HG03558 (cell line): ENCODE measurements around the gene NUP98.

Experiments
- ATAC-seq: cut with Tn5 transposase; IDR thresholded peaks from one replicate; pipeline ENCODE4 v1.9.1; 2021; ENCODE audit warnings: moderate number of reproducible peaks; ENCODE audit not compliant: unreplicated experiment; ENCODE audit errors: extremely low read depth

NUP98 gene

DNA sequence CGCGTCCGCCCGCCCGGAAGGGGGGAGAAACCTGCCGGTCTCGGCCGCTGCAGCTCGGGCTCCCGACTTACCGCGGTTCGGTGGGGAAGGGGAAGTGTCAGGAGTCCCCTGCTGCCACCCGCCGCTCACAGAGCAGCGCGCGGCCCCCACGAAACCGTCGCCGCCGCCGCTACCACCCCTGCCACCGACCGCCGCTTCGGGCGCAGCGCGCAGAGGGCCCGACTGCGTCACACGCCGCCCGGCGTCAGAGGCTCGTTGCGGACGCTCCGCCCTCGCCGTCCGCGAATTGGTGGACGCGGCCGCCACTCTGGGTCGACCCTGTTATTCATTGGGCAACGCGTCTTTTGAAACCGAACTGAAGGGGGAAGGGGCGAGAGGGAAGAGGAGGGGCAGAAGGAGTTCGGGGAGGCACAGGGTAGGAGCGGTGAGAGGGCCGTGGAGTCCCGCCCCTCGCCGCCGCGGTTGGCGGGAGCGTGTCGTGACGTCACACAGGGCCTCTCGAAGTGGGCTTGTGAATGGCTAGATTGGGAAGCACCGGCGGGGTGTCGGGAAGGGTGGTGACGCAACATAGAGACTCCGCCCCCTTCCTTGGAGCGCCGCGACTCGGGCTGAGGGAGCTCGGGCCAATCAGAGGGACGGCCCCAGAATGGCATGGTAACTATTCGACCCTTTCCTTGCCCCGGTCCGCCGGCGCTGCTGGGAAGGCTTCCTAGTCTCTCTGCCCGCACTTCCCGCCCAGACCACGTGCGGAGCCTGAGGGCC lies at the start of gene NUP98:
Gene NUP98 (minus strand): TSS at position 226 of the 762 bp plus-strand sequence. CDS start 15,437 bp downstream, outside the sequence.
- peak; percentile 81 for ATAC-seq

DNA sequence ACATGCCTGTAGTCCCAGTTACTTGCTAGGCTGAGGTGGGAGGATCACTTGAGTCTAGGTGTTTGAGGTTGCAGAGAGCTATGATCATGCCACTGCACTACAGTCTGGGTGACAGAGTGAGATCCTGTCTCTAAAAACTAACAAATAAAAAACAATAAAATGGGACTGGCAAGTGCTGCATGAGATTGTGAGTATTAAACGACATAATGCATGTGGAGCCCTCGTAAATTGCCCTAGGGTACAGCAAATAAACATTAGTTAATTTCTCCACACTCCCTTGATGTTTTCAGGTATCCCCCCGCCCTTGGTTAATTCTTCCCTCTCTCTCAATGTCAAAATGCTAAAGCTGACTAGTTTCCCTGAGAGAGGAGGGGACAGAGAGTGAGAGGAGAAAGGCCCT lies 48.3 kb upstream of the NUP98 start:
- no peak for ATAC-seq

- ATAC-seq: no peak
Measured at GRCh38 chr11:3845246-3845645, 47.9 kb upstream of the NUP98 start.

DNA sequence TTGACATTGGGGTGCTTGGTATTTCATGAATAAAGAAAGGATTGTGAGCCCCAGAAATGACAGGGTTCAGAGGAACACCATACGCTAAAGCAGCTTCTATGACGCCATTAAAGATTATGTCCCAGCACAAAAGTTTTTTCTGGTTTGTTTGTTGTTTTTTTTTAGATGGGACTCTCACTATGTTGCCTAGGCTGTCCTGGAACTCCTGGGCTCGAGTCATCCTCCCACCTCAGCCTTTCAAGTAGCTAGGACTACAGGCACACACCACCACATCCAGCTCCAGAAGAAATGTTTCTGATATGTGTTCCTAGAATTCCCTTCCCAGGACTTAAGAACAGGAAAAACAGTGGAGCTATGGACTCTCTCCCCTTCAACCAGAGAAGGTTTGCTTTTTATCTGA lies 46.0 kb upstream of the NUP98 start:
- no peak for ATAC-seq

DNA sequence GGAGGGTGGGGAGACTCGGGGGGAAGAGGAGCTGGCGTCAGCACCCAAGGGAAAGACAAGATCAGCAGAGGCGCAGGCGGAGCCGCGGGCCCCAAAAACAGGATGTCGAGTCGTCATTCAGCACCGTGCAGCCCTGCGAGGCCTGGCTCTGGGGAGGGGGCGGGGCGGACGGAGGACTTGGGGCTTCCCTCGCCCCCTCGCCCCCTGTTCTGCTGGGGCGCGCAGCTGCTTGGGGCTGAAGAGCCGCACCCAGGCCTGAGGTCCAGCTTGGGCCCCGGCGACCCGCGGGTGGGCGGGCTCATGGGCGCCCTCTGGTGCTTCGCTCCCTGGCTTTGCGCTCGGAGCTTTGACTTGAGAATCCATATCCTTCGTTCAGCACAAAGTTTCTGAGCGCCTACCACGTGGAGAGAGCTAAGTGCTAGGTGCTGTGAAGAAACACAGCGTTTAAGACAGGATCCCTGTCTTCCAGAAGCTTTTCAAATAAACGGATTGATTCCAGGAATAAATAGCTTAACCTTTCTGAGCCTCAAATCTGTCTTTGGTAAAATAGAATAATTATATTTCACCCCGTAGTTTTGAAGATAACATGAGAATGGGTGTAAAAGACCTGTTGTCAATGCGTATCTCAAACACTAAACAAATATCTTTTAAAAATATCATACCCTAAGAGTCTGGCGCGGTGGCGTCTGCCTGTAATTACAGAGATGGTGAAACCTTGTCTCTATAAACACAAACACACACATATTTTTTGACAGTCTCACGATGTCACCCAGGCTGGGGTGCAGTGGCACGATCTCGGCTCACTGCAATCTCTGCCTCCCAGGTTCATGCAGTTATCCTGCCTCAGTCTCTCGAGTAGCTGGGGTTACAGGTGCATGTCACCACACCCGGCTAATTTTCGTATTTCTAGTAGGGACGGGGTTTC lies 44.3 kb upstream of the NUP98 start:
- peak; percentile 36 for ATAC-seq

DNA sequence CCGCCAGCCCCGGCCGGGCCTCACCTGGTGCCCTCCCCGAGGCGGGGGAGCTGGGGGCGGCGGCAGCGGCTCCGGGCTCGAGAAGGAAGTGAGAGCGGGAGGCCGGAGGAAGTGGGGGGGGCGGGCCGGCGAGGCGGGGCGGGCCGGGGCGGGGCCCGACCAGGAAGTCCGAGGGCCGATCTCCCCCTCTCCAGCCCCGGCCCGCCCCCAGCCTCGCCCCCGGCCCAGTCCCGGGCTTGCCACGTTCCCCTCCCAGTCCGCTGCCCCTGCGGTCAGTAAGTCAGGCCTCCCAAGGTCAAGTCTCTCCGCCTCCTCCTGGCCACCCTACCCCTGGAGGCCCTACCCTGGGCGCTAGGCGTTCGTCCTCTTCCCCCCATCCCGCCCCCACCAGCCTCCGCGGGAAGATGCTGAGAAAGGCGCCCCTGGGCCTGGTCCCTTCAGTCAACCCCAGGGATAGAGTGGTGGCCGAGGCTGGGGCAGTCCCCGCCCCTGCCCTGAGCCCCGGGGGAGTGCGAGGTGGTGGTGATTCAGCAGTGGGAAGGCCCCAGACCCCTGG lies 43.6 kb upstream of the NUP98 start, which contains the start of gene RHOG:
Gene RHOG (minus strand): TSS at position 90 of the 556 bp plus-strand sequence. CDS start 12,821 bp downstream, outside the sequence.
- ATAC-seq: peak; percentile 32

DNA sequence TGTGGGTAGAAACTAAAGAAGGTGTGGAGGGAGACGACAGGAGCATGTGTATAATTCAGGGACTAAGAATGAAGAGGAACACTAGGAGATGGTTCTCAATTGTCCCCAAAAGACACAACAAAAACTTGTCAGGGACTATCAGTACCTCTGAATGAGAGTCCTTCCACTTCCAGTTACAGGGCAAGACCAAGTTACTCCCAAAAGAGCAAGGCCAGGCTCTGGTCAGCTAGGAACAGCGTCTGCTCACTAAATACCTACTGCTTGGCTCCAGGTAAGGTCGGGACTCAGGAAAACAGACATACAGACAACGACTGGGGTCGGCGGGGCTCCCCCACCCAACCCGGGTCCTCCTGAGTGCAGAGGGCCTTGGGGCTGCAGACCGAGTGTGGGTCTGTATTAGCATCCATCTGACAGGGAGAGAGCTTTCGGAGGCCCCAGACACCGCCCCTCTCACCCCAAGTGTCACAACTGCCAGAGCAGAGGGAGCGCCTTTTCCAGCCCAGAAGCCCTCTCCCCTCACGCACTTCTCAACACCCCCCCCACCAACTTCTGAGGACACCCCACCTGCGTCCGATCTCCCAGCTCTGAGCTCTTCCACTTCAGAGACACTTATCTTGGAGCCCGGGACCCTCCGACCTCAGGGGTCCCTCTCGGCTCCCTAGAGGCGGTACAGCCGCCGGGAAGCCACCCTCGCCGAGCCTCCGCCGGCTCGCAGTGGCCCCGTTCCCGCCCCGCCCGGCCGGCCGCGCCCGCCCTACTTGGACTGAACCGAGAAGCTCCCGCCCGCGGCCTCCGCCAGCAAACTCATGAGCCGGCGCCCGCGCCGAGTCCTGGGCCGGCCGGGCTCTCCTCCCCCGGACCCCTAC lies 42.9 kb upstream of the NUP98 start:
- no peak for ATAC-seq

DNA sequence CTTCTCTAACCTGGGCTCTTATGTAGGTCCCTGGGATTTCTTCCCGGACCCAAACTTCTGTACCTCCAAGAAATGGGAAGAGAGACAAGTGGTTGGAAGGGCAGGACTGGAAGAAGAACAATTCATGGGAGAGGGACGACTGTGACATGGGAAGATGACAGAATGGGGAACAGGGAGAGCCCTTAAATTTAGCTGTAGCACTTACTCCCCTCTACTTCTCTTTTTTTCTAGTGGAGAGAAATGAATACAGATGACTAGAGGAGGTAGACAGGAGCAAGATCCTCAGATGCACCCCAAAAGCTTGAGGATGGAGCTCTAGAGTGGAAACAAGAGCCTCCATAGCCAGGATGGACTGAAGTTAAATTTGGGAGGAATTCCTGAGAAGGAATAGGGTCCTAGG lies 41.1 kb upstream of the NUP98 start:
- ATAC-seq: no peak

GRCh38 chr11:3837793-3838192 lies 40.4 kb upstream of the NUP98 start:
- ATAC-seq: no peak

- ATAC-seq: no peak
Measured at GRCh38 chr11:3836903-3837302, 39.5 kb upstream of the NUP98 start.

DNA sequence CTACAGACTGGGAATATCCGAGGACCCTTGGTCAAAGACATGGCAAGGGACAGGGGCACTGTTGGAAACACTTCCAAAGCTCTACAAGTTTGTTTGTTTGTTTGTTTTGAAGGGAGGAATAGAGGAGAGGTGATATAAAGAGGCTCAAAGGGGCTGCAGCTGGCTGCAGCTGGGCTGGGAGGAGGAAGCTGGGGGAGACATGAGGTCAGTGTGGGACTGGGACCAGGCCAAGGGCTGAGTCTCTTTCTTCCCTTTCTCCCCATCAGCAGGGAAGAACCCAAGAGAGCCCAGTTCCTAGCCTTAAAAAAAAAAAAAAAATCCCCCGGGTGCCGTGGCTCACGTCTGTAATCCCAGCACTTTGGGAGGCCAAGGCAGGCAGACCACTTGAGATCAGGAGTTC lies 38.4 kb upstream of the NUP98 start:
- no peak for ATAC-seq

DNA sequence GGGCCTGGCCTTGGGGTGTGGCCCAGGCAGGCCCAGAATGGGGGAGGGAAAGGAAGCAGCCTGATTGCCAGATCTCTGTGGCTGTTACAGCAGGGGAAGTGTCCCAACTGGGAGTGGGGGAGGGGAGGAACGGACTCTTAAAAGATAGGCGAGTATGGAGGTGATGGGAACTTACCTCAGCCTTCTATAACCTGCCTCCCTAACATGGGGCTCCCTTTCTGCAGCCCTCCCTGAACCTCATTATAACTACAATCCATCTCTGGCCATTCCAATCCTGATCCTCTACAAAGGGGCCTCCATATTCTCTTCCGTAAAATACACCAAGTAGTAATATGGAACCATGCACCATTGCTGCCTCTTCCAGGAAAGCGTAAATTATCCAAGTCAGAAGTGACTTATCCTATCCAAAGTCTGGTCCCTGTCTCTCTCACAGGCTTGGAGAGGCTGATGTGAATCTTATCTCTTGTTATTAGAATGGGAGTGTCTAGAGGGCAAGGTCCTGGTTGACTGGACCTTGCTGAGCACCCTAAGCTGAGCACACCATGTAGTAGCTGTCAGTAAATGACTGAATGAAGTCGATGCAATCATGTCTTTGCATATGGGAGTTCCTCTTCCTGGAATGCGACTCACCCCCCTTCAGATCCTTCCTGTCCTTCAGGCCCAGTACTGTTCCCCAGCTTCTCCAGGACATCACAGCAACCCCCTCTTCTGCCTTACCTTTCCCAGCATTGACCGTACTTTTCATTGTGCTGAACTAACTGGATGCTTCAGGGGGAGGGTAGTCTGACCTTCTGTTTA lies 37.5 kb upstream of the NUP98 start:
- no peak for ATAC-seq

GRCh38 chr11:3834349-3834663 lies 37.0 kb upstream of the NUP98 start:
- no peak for ATAC-seq

- ATAC-seq: no peak
Measured at GRCh38 chr11:3833449-3833848, 36.1 kb upstream of the NUP98 start.

DNA sequence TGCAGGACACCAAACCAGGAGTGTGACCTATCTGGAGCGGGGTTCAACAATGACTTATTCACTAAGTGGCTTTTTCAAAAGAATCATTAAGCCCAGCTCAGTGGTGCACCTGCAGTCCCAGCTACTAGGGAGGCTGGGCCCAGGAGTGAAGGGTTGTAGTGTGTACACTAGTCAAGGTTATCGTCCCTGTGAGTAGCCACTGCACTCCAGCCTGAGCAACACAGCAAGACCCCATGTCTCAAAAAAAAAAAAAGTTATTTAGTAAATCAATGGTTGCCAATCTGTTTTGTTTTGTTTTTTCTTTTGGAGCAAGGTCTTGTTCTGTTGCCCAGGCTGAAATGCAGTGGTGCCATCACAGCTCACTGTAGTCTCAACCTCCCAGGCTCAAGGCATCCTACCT lies 35.5 kb upstream of the NUP98 start:
- ATAC-seq: no peak

DNA sequence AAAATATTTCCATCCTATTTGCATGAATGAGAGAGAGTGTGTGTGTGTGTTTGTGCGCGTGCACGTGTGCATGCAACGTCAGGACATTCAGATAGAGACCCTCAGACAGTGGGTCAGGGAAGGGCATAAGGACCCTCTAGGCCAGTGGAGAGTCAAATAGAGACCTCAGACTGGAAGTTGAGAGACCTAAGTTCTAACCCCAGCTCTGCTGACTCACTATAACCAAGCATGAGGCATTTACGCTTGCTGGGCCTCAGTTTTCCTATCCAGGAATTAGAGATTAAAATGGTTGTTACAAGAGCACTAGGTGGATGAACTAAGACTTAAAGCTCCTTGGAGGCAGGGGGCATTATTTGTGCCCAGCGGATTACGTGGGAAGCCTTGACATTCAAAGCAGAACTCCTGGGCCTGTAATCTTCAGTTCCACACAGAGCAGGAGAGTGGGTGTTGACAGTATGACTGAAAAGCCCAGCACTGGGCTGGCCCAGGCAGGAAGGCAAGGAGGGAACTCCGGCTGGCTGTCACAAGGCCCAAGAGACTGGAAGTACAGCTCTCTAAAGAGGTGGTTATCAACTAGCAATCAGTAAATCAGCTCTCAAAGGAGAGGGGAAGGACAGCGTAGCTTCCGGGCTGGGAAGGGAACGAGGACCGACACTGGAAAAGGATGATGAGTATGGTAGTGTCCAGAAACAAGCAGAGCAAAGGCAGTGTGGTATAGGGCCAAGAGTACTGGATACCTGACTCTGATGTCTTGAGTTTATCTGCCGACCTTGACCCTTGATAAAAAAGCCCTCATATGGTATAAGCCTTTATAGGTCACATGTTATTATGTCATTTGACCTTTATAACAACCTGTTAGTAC lies 34.3 kb upstream of the NUP98 start:
- ATAC-seq: no peak

DNA sequence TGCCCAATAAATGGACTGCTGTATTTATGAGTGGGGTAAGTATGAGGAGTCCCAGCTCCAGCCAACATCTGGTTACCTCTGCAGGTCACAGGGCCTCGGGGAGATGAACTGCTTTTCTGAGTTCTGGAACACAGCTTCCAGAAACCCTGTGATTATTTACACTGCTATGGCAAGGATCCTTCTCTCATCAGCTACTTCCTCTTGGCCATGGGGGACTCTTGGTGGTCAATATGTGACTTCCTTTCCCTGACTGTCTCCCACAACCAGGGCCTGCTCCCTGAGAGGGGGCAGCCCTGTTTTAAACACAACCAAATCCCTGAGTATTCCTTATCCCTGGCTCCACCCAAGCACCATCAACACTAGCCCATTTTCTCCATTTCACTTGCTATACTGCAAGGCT lies 33.4 kb upstream of the NUP98 start:
- no peak for ATAC-seq

DNA sequence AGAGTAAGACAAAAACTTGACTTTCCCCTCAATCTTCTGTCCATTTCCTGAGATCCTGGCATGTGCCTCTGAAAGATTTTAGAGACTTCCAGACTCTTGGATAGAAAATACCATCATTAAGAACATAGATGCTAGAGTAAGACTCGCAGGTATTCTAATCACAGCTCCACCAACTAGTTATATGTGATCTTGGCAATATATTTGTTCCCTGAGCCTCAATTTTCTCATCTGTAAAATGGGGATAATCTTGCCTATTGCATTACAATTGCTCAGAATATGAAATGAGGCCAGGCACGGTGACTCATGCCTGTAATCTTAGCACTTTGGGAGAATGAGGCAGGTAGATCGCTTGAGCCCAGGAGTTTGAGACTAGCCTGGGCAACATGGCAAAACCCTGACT lies 32.7 kb upstream of the NUP98 start:
- ATAC-seq: no peak
